HCT116 (cell line): ENCODE results near the gene KCTD18. TPM values are rescaled to one million over a fixed set of nuclear protein-coding genes. Genes with fewer than 3 reads are reported as not detected.

Experiments used
- ATAC-seq: fragments of 200-7000 bp; cut with Tn5 transposase; 2 replicates; pipeline ENCODE4 v1.9.1; 2020; ENCODE audit warnings: mild to moderate bottlenecking, moderate library complexity
- BruUV-seq: library from RNA; stranded (reverse); fragments of 400-500 nt; replicated peaks from 2 replicates; lab custom pipeline; 2021; lab: Mats Ljungman, UMichigan
- CTCF ChIA-PET: fragments of 300-600 bp; sonication (Branson Sonifier 250); formaldehyde crosslinking; loops from one replicate; lab custom pipeline; 2021; ENCODE audit warnings: antibody characterized with exemption; lab: Charles Lee
- POLR2A ChIA-PET: fragments of 300-600, 350-600 bp; sonication (Branson Sonifier 250); formaldehyde crosslinking; loops from one replicate; lab custom pipeline; 2021; ENCODE audit warnings: antibody characterized with exemption; lab: Charles Lee
- RAD21 ChIA-PET, 2 experiments: fragments of 300-600 bp; sonication (Branson Sonifier 250); formaldehyde crosslinking; loops; one replicate each; lab custom pipeline; 2023; ENCODE audit warnings: low total read pairs in 2 of 2; ENCODE audit not compliant: uncharacterized antibody in 2 of 2, unreplicated experiment in 2 of 2, low non-redundant PET in 1 of 2; lab: Charles Lee
- DNase-seq: peaks from one replicate; pipeline ENCODE4 v3.0.0-alpha.2; 2010; ENCODE audit warnings: low read depth, low spot score
- H2AFZ ChIP-seq: fragments of 200-600 bp; shearing (Covaris generic), sonication (generic); 2 replicates; pipeline ENCODE4 v1.6.1; 2017; ENCODE audit warnings: low read depth, mixed run types, mixed read lengths, antibody characterized with exemption, low read length; ENCODE audit not compliant: poor library complexity, severe bottlenecking
- H3K27ac ChIP-seq: 2 replicates; pipeline ENCODE4 v1.5.1; 2012; ENCODE audit warnings: low read depth, low read length
- H3K27me3 ChIP-seq: fragments of 200-600 bp; sonication (generic); 2 replicates; pipeline ENCODE4 v1.6.1; 2016; ENCODE audit warnings: mixed run types, low read length, mixed read lengths; ENCODE audit not compliant: insufficient read depth
- H3K36me3 ChIP-seq, 2 experiments: fragments of 200-500 bp in 1 of 2; fragments of 200-600 bp in 1 of 2; sonication (Bioruptor generic) in 1 of 2; sonication (generic) in 1 of 2; 2 replicates each; pipeline versions ENCODE4 v1.5.1 to v1.6.1; 2014 to 2016; ENCODE audit warnings: low read length in 2 of 2, inconsistent platforms in 1 of 2, mixed read lengths in 1 of 2, mixed run types in 1 of 2; ENCODE audit not compliant: insufficient read depth in 2 of 2, control insufficient read depth in 1 of 2
- H3K4me1 ChIP-seq, 2 experiments: fragments of 200-600 bp in 1 of 2; sonication (generic) in 1 of 2; 2 replicates each; pipeline versions ENCODE4 v1.5.1 to v1.6.1; 2012 to 2017; ENCODE audit warnings: low read length in 2 of 2, inconsistent platforms in 1 of 2, mild to moderate bottlenecking in 1 of 2, mixed read lengths in 1 of 2, mixed run types in 1 of 2, moderate library complexity in 1 of 2; ENCODE audit not compliant: insufficient read depth in 2 of 2, control insufficient read depth in 1 of 2
- H3K4me2 ChIP-seq: fragments of 200-600 bp; sonication (generic); 2 replicates; pipeline ENCODE4 v1.6.1; 2017; ENCODE audit warnings: mixed run types, low read length, mixed read lengths
- H3K4me3 ChIP-seq, 2 experiments: fragments of 200-600 bp in 1 of 2; sonication (generic) in 1 of 2; replicated peaks in 1 of 2; 2 replicates each; pipeline ENCODE4 v1.5.1; 2011 to 2016; ENCODE audit warnings: low read length in 2 of 2, control low read depth in 1 of 2, low read depth in 1 of 2, mild to moderate bottlenecking in 1 of 2, mixed read lengths in 1 of 2, mixed run types in 1 of 2
- H3K79me2 ChIP-seq: fragments of 200-600 bp; sonication (generic); 2 replicates; pipeline ENCODE4 v1.6.1; 2017; ENCODE audit warnings: mild to moderate bottlenecking, mixed run types, low read length, moderate library complexity, mixed read lengths; ENCODE audit not compliant: insufficient read depth
- H3K9ac ChIP-seq: fragments of 200-600 bp; sonication (generic); 2 replicates; pipeline ENCODE4 v1.6.1; 2016; ENCODE audit warnings: low read length, mixed read lengths
- H3K9me2 ChIP-seq: fragments of 200-600 bp; sonication (generic), shearing (Covaris generic); 2 replicates; pipeline ENCODE4 v1.6.1; 2017; ENCODE audit warnings: mixed run types, mild to moderate bottlenecking, moderate library complexity; ENCODE audit not compliant: insufficient read depth
- H3K9me3 ChIP-seq, 2 experiments: fragments of 200-500 bp in 1 of 2; fragments of 200-600 bp in 1 of 2; sonication (Bioruptor generic) in 1 of 2; sonication (generic) in 1 of 2; 2 replicates each; pipeline ENCODE4 v1.6.1; 2014 to 2017; ENCODE audit warnings: low read length in 2 of 2, mixed read lengths in 2 of 2, inconsistent platforms in 1 of 2, low read depth in 1 of 2, mild to moderate bottlenecking in 1 of 2, mixed run types in 1 of 2, moderate library complexity in 1 of 2; ENCODE audit not compliant: control insufficient read depth in 1 of 2, insufficient read depth in 1 of 2
- H4K20me1 ChIP-seq: fragments of 200-600 bp; sonication (generic), shearing (Covaris generic); 2 replicates; pipeline ENCODE4 v1.6.1; 2017; ENCODE audit warnings: mixed run types, mild to moderate bottlenecking, moderate library complexity; ENCODE audit not compliant: insufficient read depth
- ATF3 ChIP-seq: IDR thresholded peaks from 2 replicates; pipeline ENCODE4 v1.6.1; 2012
- CBX3 ChIP-seq: IDR thresholded peaks from 2 replicates; pipeline ENCODE4 v1.6.1; 2012; ENCODE audit warnings: low read depth
- CEBPB ChIP-seq: IDR thresholded peaks from 2 replicates; pipeline ENCODE4 v1.6.1; 2012; ENCODE audit warnings: low read depth
- CTCF ChIP-seq, 3 experiments: fragments of 200-600 bp in 1 of 3; sonication (generic) in 1 of 3; IDR thresholded peaks in 2 of 3; conservative IDR thresholded peaks in 1 of 3; 2 replicates each; pipeline ENCODE4 v1.5.1; 2012 to 2017; ENCODE audit warnings: low read depth in 2 of 3, low read length in 2 of 3, antibody characterized with exemption in 1 of 3, borderline replicate concordance in 1 of 3, control low read depth in 1 of 3, mild to moderate bottlenecking in 1 of 3, mixed read lengths in 1 of 3, mixed run types in 1 of 3, moderate library complexity in 1 of 3; ENCODE audit not compliant: insufficient read depth in 1 of 3
- ELF1 ChIP-seq: IDR thresholded peaks from 2 replicates; pipeline ENCODE4 v1.6.1; 2012; ENCODE audit warnings: low read depth, borderline replicate concordance
- EZH2 ChIP-seq: fragments of 200-600 bp; sonication (generic); IDR thresholded peaks from 2 replicates; pipeline ENCODE4 v1.6.1; 2017; ENCODE audit warnings: antibody characterized with exemption, mixed run types
- FOSL1 ChIP-seq: IDR thresholded peaks from 2 replicates; pipeline ENCODE4 v1.6.1; 2012; ENCODE audit warnings: low read depth
- JUND ChIP-seq: IDR thresholded peaks from 2 replicates; pipeline ENCODE4 v1.6.1; 2012
- POLR2AphosphoS5 ChIP-seq: IDR thresholded peaks from 2 replicates; pipeline ENCODE4 v1.6.1; 2011; ENCODE audit warnings: mild to moderate bottlenecking, low read depth, low read length, moderate library complexity
- RAD21 ChIP-seq: IDR thresholded peaks from 2 replicates; pipeline ENCODE4 v1.6.1; 2012; ENCODE audit warnings: low read depth, mild to moderate bottlenecking
- REST ChIP-seq: IDR thresholded peaks from 2 replicates; pipeline ENCODE4 v1.6.1; 2012; ENCODE audit warnings: low read depth
- SIN3A ChIP-seq: IDR thresholded peaks from 2 replicates; pipeline ENCODE4 v1.6.1; 2012; ENCODE audit warnings: low read depth
- TCF7L2 ChIP-seq: IDR thresholded peaks from 2 replicates; pipeline ENCODE4 v1.7.0; 2011; ENCODE audit warnings: borderline replicate concordance, inconsistent platforms; ENCODE audit not compliant: insufficient read depth, insufficient read length; ENCODE audit errors: extremely low read depth
- YY1 ChIP-seq: IDR thresholded peaks from 2 replicates; pipeline ENCODE4 v1.6.1; 2011; ENCODE audit warnings: low read length, low read depth, moderate library complexity, mild to moderate bottlenecking; ENCODE audit not compliant: insufficient replicate concordance; ENCODE audit errors: extremely low read depth
- ZBTB33 ChIP-seq: IDR thresholded peaks from 2 replicates; pipeline ENCODE4 v1.6.1; 2011; ENCODE audit warnings: mild to moderate bottlenecking, low read length, moderate library complexity; ENCODE audit not compliant: insufficient replicate concordance; ENCODE audit errors: extremely low read depth
- ZFX ChIP-seq: fragments of 450-650 bp; IDR thresholded peaks from 2 replicates; pipeline ENCODE4 v1.6.1; 2017
- intact Hi-C: fragments of 100-400 bp; cut with micrococcal nuclease; formaldehyde crosslinking; loops from 2 replicates; pipeline ENCODE4 v1.10.0; 2022
- total RNA-seq: library from RNA; stranded (reverse); gene quantifications from one replicate; pipeline ENCODE4 v1.2.1, GENCODE V29; 2021; ENCODE audit not compliant: unreplicated experiment

Gene KCTD18
- total RNA-seq, 1 experiment from 2014 or later: 12.8 TPM

GRCh38 chr2:200461846-200462710, 47.8 kb downstream of the KCTD18 start:
- Histone ChIP-seq H3K9me2 (no peaks in the 10 kb centered on the region), H3K27me3 (no peaks in the 10 kb centered on the region), H4K20me1 (no peaks in the 10 kb centered on the region), H3K27ac (no peak overlapping the region), H3K4me1 (no peaks in the 10 kb centered on the region), H2AFZ (no peak overlapping the region), H3K4me3 (no peak overlapping the region), H3K79me2 (no peaks in the 10 kb centered on the region), H3K4me2 (no peak overlapping the region), H3K9ac (no peak overlapping the region), H3K9me3 (no peaks in the 10 kb centered on the region), H3K36me3 (peaks cover 2 to 10% of the 10 kb centered on the region in 2 experiments; a peak in 2 of 4 replicates)
- no TSS peak for BruUV-seq
- no peak for DNase-seq
- intact Hi-C loops: no loop called here
- ChIA-PET RAD21 (no interaction called here), POLR2A (no interaction called here), CTCF (interaction anchor here (0.7 kb wide), 1 partner anchor 22 kb away, joined by 3 read pairs; no protein-coding TSS in a partner anchor)
- ATAC-seq: no peak
- TF ChIP-seq ZFX: no peak
- TF ChIP-seq ATF3: no peak
- TF ChIP-seq EZH2: no peak
- TF ChIP-seq POLR2AphosphoS5: no peak
- TF ChIP-seq RAD21: no peak
- TF ChIP-seq REST: no peak
- TF ChIP-seq YY1: no peak
- no peak for TF ChIP-seq JUND
- no peak for TF ChIP-seq ELF1
- TF ChIP-seq TCF7L2: no peak
- no peak for TF ChIP-seq CBX3
- no peak for TF ChIP-seq FOSL1
- TF ChIP-seq ZBTB33: no peak
- TF ChIP-seq CTCF (IDR thresholded peaks at IDR 0.05 in 2 of 3, conservative IDR thresholded peaks at IDR 0.05 in 1 of 3; ENCODE audit: borderline replicate concordance in 1 of 3, insufficient read depth in 1 of 3, low read depth in 2 of 3, low read length in 2 of 3): no peak
- no peak for TF ChIP-seq SIN3A
- TF ChIP-seq CEBPB: no peak
